Large intestine (tissue), 3 donors: ENCODE data around the gene NLRP6. TPM values are rescaled to one million over a fixed set of nuclear protein-coding genes. Genes with fewer than 3 reads are reported as not detected.

Experiments used
- DNase-seq, 2 donors: peaks; one replicate each; pipeline versions ENCODE4 v3.0.0 to v3.0.0-alpha.2; 2013
- H3K27ac ChIP-seq: one replicate; pipeline ENCODE4 v1.5.1; 2013; ENCODE audit warnings: low read length
- H3K27me3 ChIP-seq: 2 replicates; pipeline ENCODE4 v1.6.1; 2013; ENCODE audit warnings: low read length; ENCODE audit not compliant: control insufficient read depth, insufficient read depth
- H3K36me3 ChIP-seq: 2 replicates; pipeline ENCODE4 v1.6.1; 2013; ENCODE audit warnings: low read length; ENCODE audit not compliant: control insufficient read depth, insufficient read depth
- H3K4me1 ChIP-seq: one replicate; pipeline ENCODE4 v1.6.1; 2013; ENCODE audit warnings: low read length; ENCODE audit not compliant: control insufficient read depth, insufficient read depth
- H3K4me3 ChIP-seq: one replicate; pipeline ENCODE4 v1.5.1; 2013; ENCODE audit warnings: low read length
- H3K9me3 ChIP-seq: one replicate; pipeline ENCODE4 v1.6.1; 2013; ENCODE audit warnings: mild to moderate bottlenecking, low read depth, low read length, moderate library complexity; ENCODE audit not compliant: control insufficient read depth
- WGBS: methylation state at CpG from one replicate; pipeline ENCODE4 v1.1.5; 2013; ENCODE audit warnings: low lambda C conversion rate; ENCODE audit not compliant: insufficient coverage; 5-methylcytosine and 5-hydroxymethylcytosine counted together
- polyA plus RNA-seq: library from polyadenylated mRNA; unstranded; fragments of 120-200 nt; gene quantifications from one replicate; pipeline ENCODE4 v1.2.1, GENCODE V29; 2013

The NLRP6 gene
- polyA plus RNA-seq, 1 donor, result 37.4 TPM

GRCh38 chr11:334264-334994, 56.2 kb downstream of the NLRP6 start:
- H3K27me3 ChIP-seq, result no peaks in the 10 kb centered on the region
- H3K4me1 ChIP-seq, result peaks cover 23% of the 10 kb centered on the region
- peak overlapping the region; percentile 52 for H3K27ac ChIP-seq
- DNase-seq, result peak in 1 of 2 donors; percentile 80
- H3K36me3 ChIP-seq, result no peaks in the 10 kb centered on the region
- no peaks in the 10 kb centered on the region for H3K9me3 ChIP-seq
- no CpG with 5 or more reads among the region's 25 CpGs for WGBS
- H3K4me3 ChIP-seq, result no peak overlapping the region

Other genes starting within 250 kb of the NLRP6 start
- gene SCGB1C1, start 85.3 kb upstream of the NLRP6 start, polyA plus RNA-seq, result not detected
- gene BET1L, start 71.0 kb upstream of the NLRP6 start, polyA plus RNA-seq, result 51.2 TPM
- 64.2 TPM for gene RIC8A, start 70.7 kb upstream of the NLRP6 start, polyA plus RNA-seq
- 44.8 TPM for gene SIRT3, start 42.1 kb upstream of the NLRP6 start, polyA plus RNA-seq
- gene PSMD13, start 41.4 kb upstream of the NLRP6 start, polyA plus RNA-seq, result 107 TPM
- 53.8 TPM for gene PGGHG, start 10.7 kb downstream of the NLRP6 start, polyA plus RNA-seq
- gene IFITM5, start 21.1 kb downstream of the NLRP6 start, polyA plus RNA-seq, result 0.10 TPM
- 51.7 TPM for gene IFITM2, start 29.4 kb downstream of the NLRP6 start, polyA plus RNA-seq
- gene IFITM1, start 35.6 kb downstream of the NLRP6 start, polyA plus RNA-seq, result 137 TPM
- 250 TPM for gene IFITM3, start 42.5 kb downstream of the NLRP6 start, polyA plus RNA-seq
- 24.0 TPM for gene B4GALNT4, start 91.1 kb downstream of the NLRP6 start, polyA plus RNA-seq
- gene PKP3, start 115.8 kb downstream of the NLRP6 start, polyA plus RNA-seq, result 71.6 TPM
- gene SIGIRR, start 136.6 kb downstream of the NLRP6 start, polyA plus RNA-seq, result 84.9 TPM
- 169 TPM for gene ANO9, start 163.6 kb downstream of the NLRP6 start, polyA plus RNA-seq
- gene PTDSS2, start 171.9 kb downstream of the NLRP6 start, polyA plus RNA-seq, result 21.1 TPM
- 85.4 TPM for gene RNH1, start 228.8 kb downstream of the NLRP6 start, polyA plus RNA-seq